ENCODE data around the gene SLC26A4.

- TF ChIP-seq CTCF (IDR thresholded peaks at IDR 0.05) (no peak), POLR2A (IDR thresholded peaks at IDR 0.05) (no peak), POLR2AphosphoS5 (IDR thresholded peaks at IDR 0.05) (no peak)
Measured at GRCh38 chr7:107746006-107746405, 85.4 kb downstream of the SLC26A4 start.
